Measurements from ENCODE around the gene SPECC1L.

- TF ChIP-seq, protein P1, sequence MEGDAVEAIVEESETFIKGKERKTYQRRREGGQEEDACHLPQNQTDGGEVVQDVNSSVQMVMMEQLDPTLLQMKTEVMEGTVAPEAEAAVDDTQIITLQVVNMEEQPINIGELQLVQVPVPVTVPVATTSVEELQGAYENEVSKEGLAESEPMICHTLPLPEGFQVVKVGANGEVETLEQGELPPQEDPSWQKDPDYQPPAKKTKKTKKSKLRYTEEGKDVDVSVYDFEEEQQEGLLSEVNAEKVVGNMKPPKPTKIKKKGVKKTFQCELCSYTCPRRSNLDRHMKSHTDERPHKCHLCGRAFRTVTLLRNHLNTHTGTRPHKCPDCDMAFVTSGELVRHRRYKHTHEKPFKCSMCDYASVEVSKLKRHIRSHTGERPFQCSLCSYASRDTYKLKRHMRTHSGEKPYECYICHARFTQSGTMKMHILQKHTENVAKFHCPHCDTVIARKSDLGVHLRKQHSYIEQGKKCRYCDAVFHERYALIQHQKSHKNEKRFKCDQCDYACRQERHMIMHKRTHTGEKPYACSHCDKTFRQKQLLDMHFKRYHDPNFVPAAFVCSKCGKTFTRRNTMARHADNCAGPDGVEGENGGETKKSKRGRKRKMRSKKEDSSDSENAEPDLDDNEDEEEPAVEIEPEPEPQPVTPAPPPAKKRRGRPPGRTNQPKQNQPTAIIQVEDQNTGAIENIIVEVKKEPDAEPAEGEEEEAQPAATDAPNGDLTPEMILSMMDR (IDR thresholded peaks at IDR 0.05; ENCODE audit: insufficient read depth, low read length): no peak
- TF ChIP-seq POLR2AphosphoS5 (IDR thresholded peaks at IDR 0.05; ENCODE audit: low read depth) (no peak), GABPA (IDR thresholded peaks at IDR 0.05; ENCODE audit: low read depth) (no peak)
Measured at GRCh38 chr22:24330636-24331035, 60.0 kb downstream of the SPECC1L start.
